Mammary epithelial cell (primary cell): ENCODE results near the gene PRKRA.

ENCODE experiments used
- CTCF ChIP-seq, 2 donors: IDR thresholded peaks in 1 of 2; conservative IDR thresholded peaks in 1 of 2; 2 replicates each; pipeline ENCODE4 v1.5.1; 2011 to 2012; ENCODE audit warnings: inconsistent platforms in 2 of 2, low read length in 2 of 2, mild to moderate bottlenecking in 2 of 2, control low read depth in 1 of 2, low read depth in 1 of 2; ENCODE audit not compliant: insufficient read depth in 1 of 2; ENCODE audit errors: extremely low read depth in 1 of 2
- EZH2 ChIP-seq: IDR thresholded peaks from 2 replicates; pipeline ENCODE4 v1.6.1; 2012; ENCODE audit warnings: low read length, inconsistent platforms, borderline replicate concordance

- TF ChIP-seq CTCF (conservative IDR thresholded peaks at IDR 0.05 in 1 of 2, IDR thresholded peaks at IDR 0.05 in 1 of 2; ENCODE audit: extremely low read depth in 1 of 2, insufficient read depth in 1 of 2, low read depth in 1 of 2, low read length in 2 of 2): no peak
- TF ChIP-seq EZH2: no peak
These were observed 1.1 kb downstream of the PRKRA start for GRCh38 chr2:178449700-178450523.
